Mesenteric fat pad (tissue), 1 donor: ENCODE measurements around the gene DHX34. TPM values are rescaled to one million over a fixed set of nuclear protein-coding genes. Genes with fewer than 3 reads are reported as not detected.

Experiments used
- total RNA-seq: library from RNA; stranded (reverse); fragmentation: NEBNext Ultra II Directional; extraction: Animal tissue kit (Norgen Biotek cat#: 25700); gene quantifications from one replicate; pipeline ENCODE4 v1.2.1, GENCODE V29; 2021
- donor health status: DM: yes; HTN: yes; CAD: no.

Gene DHX34
- total RNA-seq, 1 donor from 2014 or later, result 13.2 TPM

Other genes with a start within 250 kb of the DHX34 start
- 30.2 TPM for gene ZC3H4, start 235.5 kb upstream of the DHX34 start, total RNA-seq
- 59.3 TPM for gene SAE1, start 218.5 kb upstream of the DHX34 start, total RNA-seq
- 3.6 TPM for gene BBC3, start 118.1 kb upstream of the DHX34 start, total RNA-seq
- 27.3 TPM for gene CCDC9, start 92.8 kb upstream of the DHX34 start, total RNA-seq
- 34.4 TPM for gene INAFM1, start 74.4 kb upstream of the DHX34 start, total RNA-seq
- 135 TPM for gene C5AR1, start 39.5 kb upstream of the DHX34 start, total RNA-seq
- 13.9 TPM for gene C5AR2, start 17.1 kb upstream of the DHX34 start, total RNA-seq
- gene MEIS3, start 70.2 kb downstream of the DHX34 start, total RNA-seq, result 15.9 TPM
- gene SLC8A2, start 122.6 kb downstream of the DHX34 start, total RNA-seq, result not detected
- gene KPTN, start 134.9 kb downstream of the DHX34 start, total RNA-seq, result 9.8 TPM
- 99.0 TPM for gene NAPA, start 165.7 kb downstream of the DHX34 start, total RNA-seq
- 0.87 TPM for gene ZNF541, start 223.8 kb downstream of the DHX34 start, total RNA-seq